ENCODE results near the gene ABCC10.

GRCh38 chr6:43412541-43412940 lies 14.8 kb upstream of the ABCC10 start:
- TF ChIP-seq POLR2A (IDR thresholded peaks at IDR 0.05) (no peak), CTCF (IDR thresholded peaks at IDR 0.05) (no peak)

Data from upper lobe of left lung (tissue), 4 donors.